ENCODE data around the gene TBC1D9B. TPM values are rescaled to one million over a fixed set of nuclear protein-coding genes. Genes with fewer than 3 reads are reported as not detected.

Gene TBC1D9B
- total RNA-seq, 1 experiment from 2014 or later = 127 TPM

DNA sequence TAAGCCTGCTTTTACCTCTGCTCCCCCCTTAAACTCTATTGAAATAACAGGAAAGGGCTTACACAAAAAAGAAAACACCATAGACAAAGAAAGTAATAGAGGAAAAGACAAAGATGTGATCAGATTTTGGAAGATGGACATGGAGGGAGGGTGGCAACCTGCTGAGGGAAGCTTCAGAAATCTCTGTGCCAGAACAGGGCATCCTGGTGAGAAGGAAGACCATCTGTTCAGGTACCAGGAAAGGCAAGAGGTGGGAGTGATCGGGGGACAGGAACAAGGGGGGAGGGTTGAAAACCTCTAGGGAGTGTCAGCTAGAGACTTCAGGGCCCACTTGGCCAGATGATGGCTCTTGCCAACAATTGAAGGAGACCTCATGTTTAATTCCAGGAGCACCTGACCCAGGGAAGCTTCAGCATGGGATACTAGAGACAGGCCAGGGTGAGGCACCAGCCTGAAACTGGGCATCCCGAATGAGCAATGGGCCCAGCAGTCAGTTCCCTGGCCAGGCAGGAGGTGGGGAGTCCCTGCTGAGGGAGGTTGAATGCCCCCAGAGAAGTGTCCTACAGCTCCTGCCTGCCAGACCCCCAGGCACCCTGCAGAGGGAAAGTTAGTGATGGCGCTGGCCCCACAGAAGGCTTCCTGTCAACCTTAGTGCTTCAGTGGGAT is 78.8 kb downstream of the TBC1D9B start:
- Histone ChIP-seq H3K4me1 (ENCODE audit: control insufficient read depth in 1 of 2, insufficient read depth in 2 of 2, low read length in 2 of 2) (peaks cover 0 to 5% of the 10 kb centered on the region in 2 experiments; a peak in 2 of 4 replicates), H4K20me1 (ENCODE audit: insufficient read depth) (no peaks in the 10 kb centered on the region), H3K27ac (ENCODE audit: low read depth, low read length) (no peak overlapping the region), H3K36me3 (ENCODE audit: control insufficient read depth in 1 of 2, insufficient read depth in 2 of 2, low read length in 2 of 2) (peaks cover 65 to 84% of the 10 kb centered on the region in 2 experiments), H3K9me2 (ENCODE audit: insufficient read depth) (no peaks in the 10 kb centered on the region), H3K9ac (ENCODE audit: low read length) (no peak overlapping the region), H2AFZ (ENCODE audit: low read depth, low read length, poor library complexity, severe bottlenecking) (no peak overlapping the region), H3K27me3 (ENCODE audit: insufficient read depth, low read length) (no peaks in the 10 kb centered on the region), H3K4me3 (replicated peaks in 1 of 2; ENCODE audit: low read depth in 1 of 2, low read length in 2 of 2) (no peak overlapping the region), H3K79me2 (ENCODE audit: insufficient read depth, low read length) (peaks cover 68% of the 10 kb centered on the region), H3K9me3 (ENCODE audit: control insufficient read depth in 1 of 2, insufficient read depth in 1 of 2, low read depth in 1 of 2, low read length in 2 of 2) (no peaks in the 10 kb centered on the region), H3K4me2 (ENCODE audit: low read length) (no peak overlapping the region)
- intact Hi-C loops (cut with micrococcal nuclease) = no loop called here
- no TSS peak for BruUV-seq (replicated peaks)
- DNase-seq (ENCODE audit: low read depth, low spot score) (no peak), ATAC-seq (no peak)
- RAD21 ChIA-PET (ENCODE audit: low non-redundant PET in 1 of 2, low total read pairs in 2 of 2, uncharacterized antibody in 2 of 2, unreplicated experiment in 2 of 2) = no interaction called here
- TF ChIP-seq, protein P1, sequence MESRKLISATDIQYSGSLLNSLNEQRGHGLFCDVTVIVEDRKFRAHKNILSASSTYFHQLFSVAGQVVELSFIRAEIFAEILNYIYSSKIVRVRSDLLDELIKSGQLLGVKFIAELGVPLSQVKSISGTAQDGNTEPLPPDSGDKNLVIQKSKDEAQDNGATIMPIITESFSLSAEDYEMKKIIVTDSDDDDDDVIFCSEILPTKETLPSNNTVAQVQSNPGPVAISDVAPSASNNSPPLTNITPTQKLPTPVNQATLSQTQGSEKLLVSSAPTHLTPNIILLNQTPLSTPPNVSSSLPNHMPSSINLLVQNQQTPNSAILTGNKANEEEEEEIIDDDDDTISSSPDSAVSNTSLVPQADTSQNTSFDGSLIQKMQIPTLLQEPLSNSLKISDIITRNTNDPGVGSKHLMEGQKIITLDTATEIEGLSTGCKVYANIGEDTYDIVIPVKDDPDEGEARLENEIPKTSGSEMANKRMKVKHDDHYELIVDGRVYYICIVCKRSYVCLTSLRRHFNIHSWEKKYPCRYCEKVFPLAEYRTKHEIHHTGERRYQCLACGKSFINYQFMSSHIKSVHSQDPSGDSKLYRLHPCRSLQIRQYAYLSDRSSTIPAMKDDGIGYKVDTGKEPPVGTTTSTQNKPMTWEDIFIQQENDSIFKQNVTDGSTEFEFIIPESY (IDR thresholded peaks at IDR 0.05; ENCODE audit: extremely low read depth, insufficient replicate concordance, low read length) = no peak
- TF ChIP-seq ZFX (IDR thresholded peaks at IDR 0.05) = no peak
- TF ChIP-seq CEBPB (IDR thresholded peaks at IDR 0.05; ENCODE audit: low read depth) = no peak
- no peak for TF ChIP-seq SRF (IDR thresholded peaks at IDR 0.05; ENCODE audit: low read depth)
- no peak for TF ChIP-seq EZH2phosphoT487 (IDR thresholded peaks at IDR 0.05; ENCODE audit: borderline replicate concordance)
- no peak for TF ChIP-seq EZH2 (IDR thresholded peaks at IDR 0.05)
- no peak for TF ChIP-seq FOSL1 (IDR thresholded peaks at IDR 0.05; ENCODE audit: low read depth)
- POLR2A ChIA-PET = no interaction called here
- CTCF ChIA-PET = no interaction called here

DNA sequence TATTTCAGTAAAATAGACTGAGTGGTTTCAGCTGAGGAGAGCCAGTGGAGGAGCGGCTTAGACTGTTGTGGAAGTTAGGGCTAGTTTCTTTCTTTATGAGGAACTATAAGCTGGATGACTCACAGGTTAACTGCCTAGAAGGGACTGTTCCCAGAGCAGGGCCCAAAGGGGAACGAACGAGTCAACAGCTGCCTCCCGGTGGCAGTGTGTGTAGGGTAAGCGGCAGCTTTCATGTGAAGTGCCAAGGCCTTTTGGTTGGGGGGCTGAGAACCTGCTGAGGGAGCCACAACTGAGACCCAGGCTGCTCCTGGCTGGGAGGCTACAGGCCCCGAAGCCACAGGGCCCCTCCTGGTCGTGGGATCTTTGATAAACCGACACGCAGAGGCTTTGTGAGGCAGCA is 80.0 kb downstream of the TBC1D9B start:
- intact Hi-C loops (cut with micrococcal nuclease) = no loop called here
- TF ChIP-seq, protein P2, sequence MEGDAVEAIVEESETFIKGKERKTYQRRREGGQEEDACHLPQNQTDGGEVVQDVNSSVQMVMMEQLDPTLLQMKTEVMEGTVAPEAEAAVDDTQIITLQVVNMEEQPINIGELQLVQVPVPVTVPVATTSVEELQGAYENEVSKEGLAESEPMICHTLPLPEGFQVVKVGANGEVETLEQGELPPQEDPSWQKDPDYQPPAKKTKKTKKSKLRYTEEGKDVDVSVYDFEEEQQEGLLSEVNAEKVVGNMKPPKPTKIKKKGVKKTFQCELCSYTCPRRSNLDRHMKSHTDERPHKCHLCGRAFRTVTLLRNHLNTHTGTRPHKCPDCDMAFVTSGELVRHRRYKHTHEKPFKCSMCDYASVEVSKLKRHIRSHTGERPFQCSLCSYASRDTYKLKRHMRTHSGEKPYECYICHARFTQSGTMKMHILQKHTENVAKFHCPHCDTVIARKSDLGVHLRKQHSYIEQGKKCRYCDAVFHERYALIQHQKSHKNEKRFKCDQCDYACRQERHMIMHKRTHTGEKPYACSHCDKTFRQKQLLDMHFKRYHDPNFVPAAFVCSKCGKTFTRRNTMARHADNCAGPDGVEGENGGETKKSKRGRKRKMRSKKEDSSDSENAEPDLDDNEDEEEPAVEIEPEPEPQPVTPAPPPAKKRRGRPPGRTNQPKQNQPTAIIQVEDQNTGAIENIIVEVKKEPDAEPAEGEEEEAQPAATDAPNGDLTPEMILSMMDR (IDR thresholded peaks at IDR 0.05 in 2 of 3, conservative IDR thresholded peaks at IDR 0.05 in 1 of 3; ENCODE audit: borderline replicate concordance in 1 of 3, insufficient read depth in 1 of 3, low read depth in 2 of 3, low read length in 2 of 3) = no peak
- no peak for TF ChIP-seq ZFX (IDR thresholded peaks at IDR 0.05)
- TF ChIP-seq POLR2A (IDR thresholded peaks at IDR 0.05; ENCODE audit: borderline replicate concordance, extremely low read depth, insufficient read depth, insufficient read length) = no peak
- TF ChIP-seq, protein P3, sequence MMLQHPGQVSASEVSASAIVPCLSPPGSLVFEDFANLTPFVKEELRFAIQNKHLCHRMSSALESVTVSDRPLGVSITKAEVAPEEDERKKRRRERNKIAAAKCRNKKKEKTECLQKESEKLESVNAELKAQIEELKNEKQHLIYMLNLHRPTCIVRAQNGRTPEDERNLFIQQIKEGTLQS (IDR thresholded peaks at IDR 0.05) = no peak
- no peak for TF ChIP-seq FOSL1 (IDR thresholded peaks at IDR 0.05; ENCODE audit: low read depth)
- TF ChIP-seq, protein P4, sequence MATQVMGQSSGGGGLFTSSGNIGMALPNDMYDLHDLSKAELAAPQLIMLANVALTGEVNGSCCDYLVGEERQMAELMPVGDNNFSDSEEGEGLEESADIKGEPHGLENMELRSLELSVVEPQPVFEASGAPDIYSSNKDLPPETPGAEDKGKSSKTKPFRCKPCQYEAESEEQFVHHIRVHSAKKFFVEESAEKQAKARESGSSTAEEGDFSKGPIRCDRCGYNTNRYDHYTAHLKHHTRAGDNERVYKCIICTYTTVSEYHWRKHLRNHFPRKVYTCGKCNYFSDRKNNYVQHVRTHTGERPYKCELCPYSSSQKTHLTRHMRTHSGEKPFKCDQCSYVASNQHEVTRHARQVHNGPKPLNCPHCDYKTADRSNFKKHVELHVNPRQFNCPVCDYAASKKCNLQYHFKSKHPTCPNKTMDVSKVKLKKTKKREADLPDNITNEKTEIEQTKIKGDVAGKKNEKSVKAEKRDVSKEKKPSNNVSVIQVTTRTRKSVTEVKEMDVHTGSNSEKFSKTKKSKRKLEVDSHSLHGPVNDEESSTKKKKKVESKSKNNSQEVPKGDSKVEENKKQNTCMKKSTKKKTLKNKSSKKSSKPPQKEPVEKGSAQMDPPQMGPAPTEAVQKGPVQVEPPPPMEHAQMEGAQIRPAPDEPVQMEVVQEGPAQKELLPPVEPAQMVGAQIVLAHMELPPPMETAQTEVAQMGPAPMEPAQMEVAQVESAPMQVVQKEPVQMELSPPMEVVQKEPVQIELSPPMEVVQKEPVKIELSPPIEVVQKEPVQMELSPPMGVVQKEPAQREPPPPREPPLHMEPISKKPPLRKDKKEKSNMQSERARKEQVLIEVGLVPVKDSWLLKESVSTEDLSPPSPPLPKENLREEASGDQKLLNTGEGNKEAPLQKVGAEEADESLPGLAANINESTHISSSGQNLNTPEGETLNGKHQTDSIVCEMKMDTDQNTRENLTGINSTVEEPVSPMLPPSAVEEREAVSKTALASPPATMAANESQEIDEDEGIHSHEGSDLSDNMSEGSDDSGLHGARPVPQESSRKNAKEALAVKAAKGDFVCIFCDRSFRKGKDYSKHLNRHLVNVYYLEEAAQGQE (IDR thresholded peaks at IDR 0.05; ENCODE audit: low read depth) = no peak
- ChIA-PET CTCF (no interaction called here), POLR2A (no interaction called here), RAD21 (ENCODE audit: low non-redundant PET in 1 of 2, low total read pairs in 2 of 2, uncharacterized antibody in 2 of 2, unreplicated experiment in 2 of 2) (no interaction called here)
- no peak overlapping the region for H3K4me3 ChIP-seq (replicated peaks in 1 of 2; ENCODE audit: low read depth in 1 of 2, low read length in 2 of 2)
- no peak overlapping the region for H2AFZ ChIP-seq (ENCODE audit: low read depth, low read length, poor library complexity, severe bottlenecking)
- DNase-seq (ENCODE audit: low read depth, low spot score) = no peak
- H3K4me2 ChIP-seq (ENCODE audit: low read length) = no peak overlapping the region
- H3K9me3 ChIP-seq (ENCODE audit: control insufficient read depth in 1 of 2, insufficient read depth in 1 of 2, low read depth in 1 of 2, low read length in 2 of 2) = no peaks in the 10 kb centered on the region
- no peaks in the 10 kb centered on the region for H3K9me2 ChIP-seq (ENCODE audit: insufficient read depth)
- peaks cover 3% of the 10 kb centered on the region; the same call in 1 of the 2 replicates for H4K20me1 ChIP-seq (ENCODE audit: insufficient read depth)
- H3K4me1 ChIP-seq (ENCODE audit: control insufficient read depth in 1 of 2, insufficient read depth in 2 of 2, low read length in 2 of 2) = peaks cover 0 to 8% of the 10 kb centered on the region in 2 experiments; a peak in 2 of 4 replicates
- no TSS peak for BruUV-seq (replicated peaks)
- H3K9ac ChIP-seq (ENCODE audit: low read length) = no peak overlapping the region
- peaks cover 64 to 84% of the 10 kb centered on the region in 2 experiments for H3K36me3 ChIP-seq (ENCODE audit: control insufficient read depth in 1 of 2, insufficient read depth in 2 of 2, low read length in 2 of 2)
- peaks cover 78% of the 10 kb centered on the region for H3K79me2 ChIP-seq (ENCODE audit: insufficient read depth, low read length)
- ATAC-seq = peak; percentile 34; the same call in 1 of the 2 replicates
- H3K27ac ChIP-seq (ENCODE audit: low read depth, low read length) = no peak overlapping the region
- H3K27me3 ChIP-seq (ENCODE audit: insufficient read depth, low read length) = no peaks in the 10 kb centered on the region

All from HCT116 (cell line).